Subcutaneous abdominal adipose tissue (tissue), 5 donors: ENCODE measurements around the gene RHO.
A peak's percentile ranks its signal among the peaks of the same experiment; 100 is the strongest.
"Not testable (repeated sequence)": the region's sequence is repeated elsewhere in the genome, so short reads cannot be mapped to it uniquely, and the experiment has no call there.

ENCODE experiments used
- H3K27ac ChIP-seq: one replicate; pipeline ENCODE4 v1.7.0; 2013; ENCODE audit warnings: low read depth, mild to moderate bottlenecking, inconsistent platforms, low read length, moderate library complexity
- H3K27me3 ChIP-seq, 5 donors: one replicate each; pipeline ENCODE4 v1.7.0; 2013; ENCODE audit warnings: low read length in 5 of 5, inconsistent platforms in 1 of 5; ENCODE audit not compliant: control insufficient read depth in 5 of 5, insufficient read depth in 4 of 5
- H3K36me3 ChIP-seq, 5 donors: one replicate each; pipeline ENCODE4 v1.7.0; 2013; ENCODE audit warnings: low read length in 5 of 5; ENCODE audit not compliant: control insufficient read depth in 5 of 5, insufficient read depth in 5 of 5
- H3K4me1 ChIP-seq, 5 donors: one replicate each; pipeline ENCODE4 v1.7.0; 2013; ENCODE audit warnings: low read length in 5 of 5, mild to moderate bottlenecking in 3 of 5, moderate library complexity in 1 of 5; ENCODE audit not compliant: control insufficient read depth in 5 of 5, insufficient read depth in 5 of 5
- H3K4me3 ChIP-seq, 5 donors: one replicate each; pipeline ENCODE4 v1.7.0; 2013; ENCODE audit warnings: low read length in 5 of 5, low read depth in 1 of 5
- H3K9ac ChIP-seq, 5 donors: one replicate each; pipeline ENCODE4 v1.7.0; 2013; ENCODE audit warnings: low read length in 5 of 5, mild to moderate bottlenecking in 4 of 5, moderate library complexity in 3 of 5
- H3K9me3 ChIP-seq, 5 donors: one replicate each; pipeline ENCODE4 v1.7.0; 2013; ENCODE audit warnings: low read length in 5 of 5; ENCODE audit not compliant: control insufficient read depth in 5 of 5
- donor health status: healthy.
- donor health status: healthy.
- donor health status: healthy.
- donor health status: healthy.
- donor health status: healthy.

RHO gene

GRCh38 chr3:129498603-129499488 is 29.6 kb upstream of the RHO start:
- not testable (repeated sequence) for H3K9ac ChIP-seq, H3K27ac ChIP-seq

GRCh38 chr3:129499604-129500333 is 28.7 kb upstream of the RHO start:
- not testable (repeated sequence) for H3K9ac ChIP-seq, H3K4me3 ChIP-seq, H3K27me3 ChIP-seq, H3K9me3 ChIP-seq
- peaks cover 5 to 56% (median 17%) of the 10 kb centered on the region in 5 donors for H3K4me1 ChIP-seq
- peak overlapping the region; percentile 49 for H3K27ac ChIP-seq
- peaks cover 0 to 48% (median 41%) of the 10 kb centered on the region in 5 donors for H3K36me3 ChIP-seq

More at GRCh38 chr3:129498603-129499488, 29.6 kb upstream of the RHO start:
- not testable (repeated sequence) for H3K4me3 ChIP-seq, H3K9me3 ChIP-seq, H3K27me3 ChIP-seq
- Histone ChIP-seq H3K4me1 (peaks cover 5 to 65% (median 19%) of the 10 kb centered on the region in 5 donors), H3K36me3 (peaks cover 3 to 39% (median 32%) of the 10 kb centered on the region in 5 donors)

GRCh38 chr3:129500334-129500658 is 28.1 kb upstream of the RHO start:
- H3K27ac ChIP-seq: peak overlapping the region; percentile 49
- H3K36me3 ChIP-seq: peaks cover 0 to 53% (median 43%) of the 10 kb centered on the region in 5 donors
- H3K9ac ChIP-seq: no peak overlapping the region
- peaks cover 5 to 55% (median 22%) of the 10 kb centered on the region in 5 donors for H3K4me1 ChIP-seq
- no peak overlapping the region for H3K4me3 ChIP-seq
- H3K27me3 ChIP-seq: no peaks in the 10 kb centered on the region
- no peaks in the 10 kb centered on the region for H3K9me3 ChIP-seq

GRCh38 chr3:129501630-129502029 is 26.8 kb upstream of the RHO start:
- H3K36me3 ChIP-seq: peaks cover 0 to 57% (median 46%) of the 10 kb centered on the region in 5 donors
- no peak overlapping the region for H3K9ac ChIP-seq
- H3K27ac ChIP-seq: no peak overlapping the region
- H3K27me3 ChIP-seq: no peaks in the 10 kb centered on the region
- H3K9me3 ChIP-seq: no peaks in the 10 kb centered on the region
- H3K4me1 ChIP-seq: peaks cover 5 to 50% (median 19%) of the 10 kb centered on the region in 5 donors
- H3K4me3 ChIP-seq: no peak overlapping the region

GRCh38 chr3:129502641-129503408 is 25.6 kb upstream of the RHO start:
- Histone ChIP-seq H3K9ac (no peak overlapping the region), H3K9me3 (no peaks in the 10 kb centered on the region), H3K27me3 (no peaks in the 10 kb centered on the region), H3K4me1 (peaks cover 5 to 53% (median 28%) of the 10 kb centered on the region in 5 donors), H3K36me3 (peaks cover 0 to 68% (median 54%) of the 10 kb centered on the region in 5 donors), H3K4me3 (no peak overlapping the region), H3K27ac (no peak overlapping the region)

GRCh38 chr3:129503471-129504291 is 24.8 kb upstream of the RHO start:
- Histone ChIP-seq H3K36me3 (peaks cover 0 to 70% (median 54%) of the 10 kb centered on the region in 5 donors), H3K4me3 (no peak overlapping the region)

GRCh38 chr3:129504471-129505100 is 23.9 kb upstream of the RHO start:
- H3K27ac ChIP-seq: no peak overlapping the region

More at GRCh38 chr3:129503471-129504291, 24.8 kb upstream of the RHO start:
- no peak overlapping the region for H3K9ac ChIP-seq
- no peak overlapping the region for H3K27ac ChIP-seq
- no peaks in the 10 kb centered on the region for H3K27me3 ChIP-seq
- H3K4me1 ChIP-seq: peaks cover 5 to 50% (median 28%) of the 10 kb centered on the region in 5 donors
- H3K9me3 ChIP-seq: no peaks in the 10 kb centered on the region

GRCh38 chr3:129505341-129505740 is 23.1 kb upstream of the RHO start:
- H3K4me1 ChIP-seq: peaks cover 0 to 41% (median 18%) of the 10 kb centered on the region in 5 donors
- H3K27ac ChIP-seq: no peak overlapping the region
- H3K9ac ChIP-seq: no peak overlapping the region
- H3K9me3 ChIP-seq: no peaks in the 10 kb centered on the region
- H3K4me3 ChIP-seq: no peak overlapping the region
- peaks cover 0 to 64% (median 51%) of the 10 kb centered on the region in 5 donors for H3K36me3 ChIP-seq
- H3K27me3 ChIP-seq: no peaks in the 10 kb centered on the region

More at GRCh38 chr3:129504471-129505100, 23.9 kb upstream of the RHO start:
- H3K27me3 ChIP-seq: no peaks in the 10 kb centered on the region
- H3K9ac ChIP-seq: no peak overlapping the region
- peaks cover 5 to 44% (median 24%) of the 10 kb centered on the region in 5 donors for H3K4me1 ChIP-seq
- H3K9me3 ChIP-seq: no peaks in the 10 kb centered on the region
- H3K36me3 ChIP-seq: peaks cover 0 to 70% (median 55%) of the 10 kb centered on the region in 5 donors
- H3K4me3 ChIP-seq: no peak overlapping the region
